Colonic mucosa (tissue), 4 donors: Measurements from ENCODE around the gene STAB2. TPM values are rescaled to one million over a fixed set of nuclear protein-coding genes. Genes with fewer than 3 reads are reported as not detected.

Experiments
- DNase-seq: peaks from one replicate; pipeline ENCODE4 v3.0.0-alpha.2; 2020
- H3K27ac ChIP-seq: fragments of 200-600 bp; one replicate; pipeline ENCODE4 v1.8.0; 2021
- H3K27me3 ChIP-seq: fragments of 200-600 bp; one replicate; pipeline ENCODE4 v1.8.0; 2021
- H3K36me3 ChIP-seq: fragments of 200-600 bp; one replicate; pipeline ENCODE4 v1.8.0; 2021
- H3K4me1 ChIP-seq: fragments of 200-600 bp; one replicate; pipeline ENCODE4 v1.8.0; 2021; ENCODE audit warnings: mild to moderate bottlenecking
- H3K4me3 ChIP-seq: fragments of 200-600 bp; one replicate; pipeline ENCODE4 v1.8.0; 2021
- H3K9ac ChIP-seq, 2 donors: one replicate each; pipeline ENCODE4 v1.7.0; 2013; ENCODE audit warnings: control low read depth in 2 of 2, low read depth in 2 of 2, low read length in 2 of 2
- H3K9me3 ChIP-seq: fragments of 200-600 bp; one replicate; pipeline ENCODE4 v1.8.0; 2021
- intact Hi-C: fragments of 100-400 bp; cut with DNase I; formaldehyde crosslinking; loops from one replicate; pipeline ENCODE4 v1.14.1; 2022
- total RNA-seq, 2 donors: library from RNA; stranded (reverse); fragmentation: NEBNext Ultra II Directional in 1 of 2; extraction: Animal tissue kit (Norgen Biotek cat#: 25700) in 1 of 2; gene quantifications; one replicate each; pipeline ENCODE4 v1.2.1, GENCODE V29; 2021
- TF ChIP-seq, protein P1 (sequence below): fragments of 200-600 bp; IDR thresholded peaks from one replicate; pipeline ENCODE4 v1.8.0; 2022; ENCODE audit warnings: antibody characterized with exemption, mild to moderate bottlenecking
- donor health status: healthy.
- donor health status: DM: no; HTN: no; CAD: no.
- donor health status: DM: no; HTN: no; CAD: no.

Gene STAB2
- total RNA-seq, 2 donors from 2014 or later: 0.56 to 1.0 TPM

- no peaks in the 10 kb centered on the region for H3K27me3 ChIP-seq
- H3K4me1 ChIP-seq: no peaks in the 10 kb centered on the region
- H3K27ac ChIP-seq: no peak overlapping the region
- TF ChIP-seq, protein P1, sequence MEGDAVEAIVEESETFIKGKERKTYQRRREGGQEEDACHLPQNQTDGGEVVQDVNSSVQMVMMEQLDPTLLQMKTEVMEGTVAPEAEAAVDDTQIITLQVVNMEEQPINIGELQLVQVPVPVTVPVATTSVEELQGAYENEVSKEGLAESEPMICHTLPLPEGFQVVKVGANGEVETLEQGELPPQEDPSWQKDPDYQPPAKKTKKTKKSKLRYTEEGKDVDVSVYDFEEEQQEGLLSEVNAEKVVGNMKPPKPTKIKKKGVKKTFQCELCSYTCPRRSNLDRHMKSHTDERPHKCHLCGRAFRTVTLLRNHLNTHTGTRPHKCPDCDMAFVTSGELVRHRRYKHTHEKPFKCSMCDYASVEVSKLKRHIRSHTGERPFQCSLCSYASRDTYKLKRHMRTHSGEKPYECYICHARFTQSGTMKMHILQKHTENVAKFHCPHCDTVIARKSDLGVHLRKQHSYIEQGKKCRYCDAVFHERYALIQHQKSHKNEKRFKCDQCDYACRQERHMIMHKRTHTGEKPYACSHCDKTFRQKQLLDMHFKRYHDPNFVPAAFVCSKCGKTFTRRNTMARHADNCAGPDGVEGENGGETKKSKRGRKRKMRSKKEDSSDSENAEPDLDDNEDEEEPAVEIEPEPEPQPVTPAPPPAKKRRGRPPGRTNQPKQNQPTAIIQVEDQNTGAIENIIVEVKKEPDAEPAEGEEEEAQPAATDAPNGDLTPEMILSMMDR: no peak
- intact Hi-C loops: no loop called here
- no peak overlapping the region for H3K4me3 ChIP-seq
- no peaks in the 10 kb centered on the region for H3K36me3 ChIP-seq
- H3K9me3 ChIP-seq: no peaks in the 10 kb centered on the region
- no peak overlapping the region for H3K9ac ChIP-seq
- no peak for DNase-seq
Measured at GRCh38 chr12:103547376-103547775, 39.7 kb upstream of the STAB2 start.

DNA sequence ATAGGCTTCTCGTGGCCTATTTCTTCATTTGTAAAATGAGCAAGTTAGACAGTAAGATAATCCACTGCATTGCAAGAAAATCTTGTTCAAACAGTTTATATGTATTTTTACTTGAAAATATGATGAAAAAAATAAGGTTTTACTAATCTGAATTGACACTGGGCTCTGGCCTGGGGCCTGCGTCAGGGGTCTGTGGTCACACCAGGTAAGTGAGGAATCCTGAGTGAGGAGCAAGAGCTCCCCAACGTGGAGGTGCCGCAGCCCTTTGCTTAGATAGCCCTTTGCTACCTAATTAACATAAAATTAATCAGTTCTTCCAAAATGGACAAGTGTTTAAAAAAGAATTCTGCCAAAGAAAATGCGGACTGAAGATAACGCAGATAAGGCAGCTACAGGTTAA lies 39.1 kb upstream of the STAB2 start:
- Histone ChIP-seq H3K9ac (no peak overlapping the region), H3K27me3 (no peaks in the 10 kb centered on the region), H3K9me3 (no peaks in the 10 kb centered on the region), H3K4me3 (no peak overlapping the region), H3K4me1 (no peaks in the 10 kb centered on the region), H3K36me3 (no peaks in the 10 kb centered on the region), H3K27ac (no peak overlapping the region)
- TF ChIP-seq, protein P1: no peak
- intact Hi-C loops: loop anchor here (2.0 kb wide), 2 partner anchors 599 to 665 kb away; no protein-coding TSS in a partner anchor
- DNase-seq: no peak

- TF ChIP-seq, protein P1: peak; percentile 74
- Histone ChIP-seq H3K36me3 (no peaks in the 10 kb centered on the region), H3K27me3 (no peaks in the 10 kb centered on the region), H3K9me3 (no peaks in the 10 kb centered on the region), H3K4me1 (no peaks in the 10 kb centered on the region), H3K27ac (no peak overlapping the region), H3K4me3 (no peak overlapping the region), H3K9ac (no peak overlapping the region)
- peak; percentile 66 for DNase-seq
- intact Hi-C loops: loop anchor here (2.0 kb wide), 2 partner anchors 600 to 666 kb away; no protein-coding TSS in a partner anchor
Measured at GRCh38 chr12:103548622-103549601, 38.2 kb upstream of the STAB2 start.

- H3K9ac ChIP-seq: no peak overlapping the region
- H3K36me3 ChIP-seq: no peaks in the 10 kb centered on the region
- no peaks in the 10 kb centered on the region for H3K27me3 ChIP-seq
- no peaks in the 10 kb centered on the region for H3K9me3 ChIP-seq
- no peak for DNase-seq
- intact Hi-C loops: no loop called here
- TF ChIP-seq, protein P1: no peak
- H3K4me1 ChIP-seq: no peaks in the 10 kb centered on the region
- no peak overlapping the region for H3K27ac ChIP-seq
- H3K4me3 ChIP-seq: no peak overlapping the region
Measured at GRCh38 chr12:103556890-103557627, 30.0 kb upstream of the STAB2 start.

GRCh38 chr12:103557628-103558010 lies 29.5 kb upstream of the STAB2 start:
- DNase-seq: no peak
- TF ChIP-seq, protein P1: no peak
- no peak overlapping the region for H3K4me3 ChIP-seq
- H3K27ac ChIP-seq: no peak overlapping the region
- H3K4me1 ChIP-seq: no peaks in the 10 kb centered on the region
- H3K9me3 ChIP-seq: no peaks in the 10 kb centered on the region
- intact Hi-C loops: no loop called here
- H3K27me3 ChIP-seq: no peaks in the 10 kb centered on the region
- no peaks in the 10 kb centered on the region for H3K36me3 ChIP-seq
- no peak overlapping the region for H3K9ac ChIP-seq
